ENCODE results near the gene TMC8. TPM values are rescaled to one million over a fixed set of nuclear protein-coding genes. Genes with fewer than 3 reads are reported as not detected.

TMC8 gene
- total and polyA plus RNA-seq, 2 donors (not counting 1 experiment from before 2014, with no cell fraction given), result 0.02 TPM; not detected in 1

DNA sequence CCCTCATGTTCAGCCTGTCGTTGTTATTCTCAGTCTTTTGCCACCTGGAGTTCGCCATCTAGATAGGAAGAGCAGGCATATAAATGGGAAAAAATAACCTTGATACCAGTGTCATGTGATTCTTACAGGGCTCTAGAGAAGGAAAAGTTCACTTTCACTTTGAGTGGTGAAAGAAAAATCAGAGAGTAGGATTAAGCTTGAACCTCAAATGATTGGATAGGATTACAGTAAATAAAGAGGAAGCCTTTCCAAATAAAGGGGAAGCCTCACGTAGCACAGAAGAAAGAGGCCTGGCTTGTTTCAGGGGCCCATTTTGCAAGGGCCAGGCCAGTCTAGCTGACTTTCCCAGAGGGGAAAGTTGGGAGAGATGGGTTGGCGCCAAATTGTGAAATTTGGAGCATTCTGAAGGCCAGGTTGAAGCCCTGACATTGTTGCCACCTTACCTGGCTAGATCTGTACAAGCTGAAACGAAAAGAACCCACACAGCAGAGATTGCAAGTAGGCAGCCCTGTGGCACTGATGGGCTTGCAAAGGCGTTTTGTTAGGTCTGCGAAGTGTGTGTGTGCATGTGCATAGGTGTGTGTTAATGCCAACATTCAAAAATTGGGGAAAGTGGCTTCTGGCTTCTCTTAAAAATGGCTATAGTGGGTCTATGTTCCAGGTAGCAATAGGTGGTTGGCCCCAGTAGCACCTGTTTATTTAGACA, 40.8 kb upstream of the TMC8 start:
- Histone ChIP-seq H3K4me2 (ENCODE audit: extremely low read depth, insufficient read depth, low read length) (no peak overlapping the region), H3K79me2 (ENCODE audit: control insufficient read depth, insufficient read depth, low read length) (no peaks in the 10 kb centered on the region), H2AFZ (ENCODE audit: low read length) (no peak overlapping the region), H3K9ac (ENCODE audit: insufficient read depth, low read length) (no peak overlapping the region), H3K4me1 (ENCODE audit: control insufficient read depth, extremely low read depth, insufficient read depth, low read length) (no peaks in the 10 kb centered on the region), H3K27me3 (ENCODE audit: control insufficient read depth, insufficient read depth, low read length) (no peaks in the 10 kb centered on the region), H3K27ac (ENCODE audit: insufficient read depth, low read length) (no peak overlapping the region), H3K9me3 (ENCODE audit: control insufficient read depth, insufficient read depth, low read depth, low read length) (no peaks in the 10 kb centered on the region), H4K20me1 (ENCODE audit: control insufficient read depth, extremely low read depth, insufficient read depth, low read length) (no peaks in the 10 kb centered on the region), H3K36me3 (ENCODE audit: control insufficient read depth, insufficient read depth, low read length) (peaks cover 17% of the 10 kb centered on the region), H3K4me3 (replicated peaks in 1 of 4; ENCODE audit: control extremely low read depth in 1 of 4, insufficient read depth in 1 of 4, low read depth in 3 of 4, low read length in 4 of 4) (no peak overlapping the region)
- no peak for DNase-seq (ENCODE audit: low read depth in 2 of 2)
- TF ChIP-seq, protein P1, sequence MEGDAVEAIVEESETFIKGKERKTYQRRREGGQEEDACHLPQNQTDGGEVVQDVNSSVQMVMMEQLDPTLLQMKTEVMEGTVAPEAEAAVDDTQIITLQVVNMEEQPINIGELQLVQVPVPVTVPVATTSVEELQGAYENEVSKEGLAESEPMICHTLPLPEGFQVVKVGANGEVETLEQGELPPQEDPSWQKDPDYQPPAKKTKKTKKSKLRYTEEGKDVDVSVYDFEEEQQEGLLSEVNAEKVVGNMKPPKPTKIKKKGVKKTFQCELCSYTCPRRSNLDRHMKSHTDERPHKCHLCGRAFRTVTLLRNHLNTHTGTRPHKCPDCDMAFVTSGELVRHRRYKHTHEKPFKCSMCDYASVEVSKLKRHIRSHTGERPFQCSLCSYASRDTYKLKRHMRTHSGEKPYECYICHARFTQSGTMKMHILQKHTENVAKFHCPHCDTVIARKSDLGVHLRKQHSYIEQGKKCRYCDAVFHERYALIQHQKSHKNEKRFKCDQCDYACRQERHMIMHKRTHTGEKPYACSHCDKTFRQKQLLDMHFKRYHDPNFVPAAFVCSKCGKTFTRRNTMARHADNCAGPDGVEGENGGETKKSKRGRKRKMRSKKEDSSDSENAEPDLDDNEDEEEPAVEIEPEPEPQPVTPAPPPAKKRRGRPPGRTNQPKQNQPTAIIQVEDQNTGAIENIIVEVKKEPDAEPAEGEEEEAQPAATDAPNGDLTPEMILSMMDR (conservative IDR thresholded peaks at IDR 0.05 in 1 of 2, IDR thresholded peaks at IDR 0.05 in 1 of 2; ENCODE audit: low read depth in 1 of 2, low read length in 2 of 2), result no peak
- TF ChIP-seq EZH2 (IDR thresholded peaks at IDR 0.05; ENCODE audit: low read length, missing control alignments), result no peak

DNA sequence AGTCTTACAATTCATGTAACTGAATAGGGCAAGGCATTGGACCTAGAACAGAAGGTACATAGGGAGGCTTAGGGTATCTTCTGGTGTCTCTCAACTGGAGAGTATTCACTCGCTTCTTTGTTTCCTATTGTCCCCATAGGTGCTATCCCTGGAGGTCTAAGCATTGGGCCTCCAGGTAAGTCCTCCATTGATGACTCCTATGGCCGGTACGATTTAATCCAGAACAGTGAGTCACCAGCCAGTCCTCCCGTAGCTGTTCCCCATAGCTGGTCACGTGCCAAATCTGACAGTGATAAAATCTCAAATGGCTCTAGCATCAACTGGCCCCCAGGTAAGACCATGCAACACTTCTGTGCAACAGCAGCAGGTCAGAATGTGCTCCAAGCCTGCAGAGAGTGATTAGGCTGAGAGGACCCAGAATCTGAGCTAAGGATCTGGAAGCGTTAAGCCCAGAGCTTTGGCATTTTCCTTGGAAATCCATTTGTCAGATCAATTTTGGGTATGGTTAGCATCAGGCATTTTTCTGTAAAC, 37.7 kb upstream of the TMC8 start:
- H3K36me3 ChIP-seq (ENCODE audit: control insufficient read depth, insufficient read depth, low read length), result peaks cover 12% of the 10 kb centered on the region
- no peak overlapping the region for H3K9ac ChIP-seq (ENCODE audit: insufficient read depth, low read length)
- TF ChIP-seq, protein P1 (conservative IDR thresholded peaks at IDR 0.05 in 1 of 2, IDR thresholded peaks at IDR 0.05 in 1 of 2; ENCODE audit: low read depth in 1 of 2, low read length in 2 of 2), result no peak
- TF ChIP-seq EZH2 (IDR thresholded peaks at IDR 0.05; ENCODE audit: low read length, missing control alignments), result no peak
- H2AFZ ChIP-seq (ENCODE audit: low read length), result no peak overlapping the region
- no peaks in the 10 kb centered on the region for H3K79me2 ChIP-seq (ENCODE audit: control insufficient read depth, insufficient read depth, low read length)
- no peaks in the 10 kb centered on the region for H4K20me1 ChIP-seq (ENCODE audit: control insufficient read depth, extremely low read depth, insufficient read depth, low read length)
- no peaks in the 10 kb centered on the region for H3K9me3 ChIP-seq (ENCODE audit: control insufficient read depth, insufficient read depth, low read depth, low read length)
- no peaks in the 10 kb centered on the region for H3K27me3 ChIP-seq (ENCODE audit: control insufficient read depth, insufficient read depth, low read length)
- no peak for DNase-seq (ENCODE audit: low read depth in 2 of 2)
- H3K4me2 ChIP-seq (ENCODE audit: extremely low read depth, insufficient read depth, low read length), result no peak overlapping the region
- no peak overlapping the region for H3K27ac ChIP-seq (ENCODE audit: insufficient read depth, low read length)
- H3K4me1 ChIP-seq (ENCODE audit: control insufficient read depth, extremely low read depth, insufficient read depth, low read length), result no peaks in the 10 kb centered on the region
- no peak overlapping the region for H3K4me3 ChIP-seq (replicated peaks in 1 of 4; ENCODE audit: control extremely low read depth in 1 of 4, insufficient read depth in 1 of 4, low read depth in 3 of 4, low read length in 4 of 4)

DNA sequence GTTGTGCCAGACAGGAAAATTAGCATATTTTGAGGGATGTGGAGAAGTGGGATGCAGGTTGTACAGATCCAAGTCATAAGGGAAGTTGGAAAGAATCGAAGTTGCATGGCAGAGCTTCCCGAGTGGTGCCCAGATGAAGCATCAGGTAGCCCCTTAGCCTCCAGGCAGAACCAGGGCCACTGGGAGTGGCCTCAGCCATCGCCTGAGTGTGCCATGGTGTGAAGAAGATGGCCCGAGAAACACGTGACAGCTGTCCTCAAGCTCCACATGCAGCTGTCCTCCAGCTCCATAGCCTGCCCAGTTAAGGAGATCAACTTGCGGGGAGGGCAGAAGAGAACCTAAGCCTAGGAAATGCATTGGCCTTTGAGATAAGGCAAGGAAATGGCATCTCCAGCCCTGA, 35.5 kb upstream of the TMC8 start:
- Histone ChIP-seq H3K9ac (ENCODE audit: insufficient read depth, low read length) (no peak overlapping the region), H3K27me3 (ENCODE audit: control insufficient read depth, insufficient read depth, low read length) (no peaks in the 10 kb centered on the region), H3K4me1 (ENCODE audit: control insufficient read depth, extremely low read depth, insufficient read depth, low read length) (no peaks in the 10 kb centered on the region), H3K27ac (ENCODE audit: insufficient read depth, low read length) (no peak overlapping the region), H3K4me3 (replicated peaks in 1 of 4; ENCODE audit: control extremely low read depth in 1 of 4, insufficient read depth in 1 of 4, low read depth in 3 of 4, low read length in 4 of 4) (no peak overlapping the region), H3K9me3 (ENCODE audit: control insufficient read depth, insufficient read depth, low read depth, low read length) (no peaks in the 10 kb centered on the region), H2AFZ (ENCODE audit: low read length) (no peak overlapping the region), H3K36me3 (ENCODE audit: control insufficient read depth, insufficient read depth, low read length) (peaks cover 14% of the 10 kb centered on the region), H3K79me2 (ENCODE audit: control insufficient read depth, insufficient read depth, low read length) (no peaks in the 10 kb centered on the region), H4K20me1 (ENCODE audit: control insufficient read depth, extremely low read depth, insufficient read depth, low read length) (no peaks in the 10 kb centered on the region), H3K4me2 (ENCODE audit: extremely low read depth, insufficient read depth, low read length) (no peak overlapping the region)
- TF ChIP-seq, protein P1 (conservative IDR thresholded peaks at IDR 0.05 in 1 of 2, IDR thresholded peaks at IDR 0.05 in 1 of 2; ENCODE audit: low read depth in 1 of 2, low read length in 2 of 2), result no peak
- no peak for TF ChIP-seq EZH2 (IDR thresholded peaks at IDR 0.05; ENCODE audit: low read length, missing control alignments)
- DNase-seq (ENCODE audit: low read depth in 2 of 2), result no peak

Measured in fibroblast of lung (primary cell).